ENCODE data around the gene YIPF7. TPM values are rescaled to one million over a fixed set of nuclear protein-coding genes. Genes with fewer than 3 reads are reported as not detected.
A peak's percentile ranks its signal among the peaks of the same experiment; 100 is the strongest.

YIPF7 gene
- total RNA-seq: not detected
- long read RNA-seq, donor 1, partial matches to known transcripts: 0 of 2 reads
- long read RNA-seq, donor 1, other reads (novel, unspliced or antisense): 2 of 2 reads
- long read RNA-seq, donor 2: 0 reads

- Histone ChIP-seq H3K4me1 (ENCODE audit: low read depth) (no peaks in the 10 kb centered on the region), H3K36me3 (ENCODE audit: low read depth) (no peaks in the 10 kb centered on the region), H3K4me3 (no peak within 1 kb of the TSS), H3K9me3 (no peaks in the 10 kb centered on the region)
- no peak for TF ChIP-seq CTCF (IDR thresholded peaks at IDR 0.05)
- intact Hi-C loops (cut with DNase I, micrococcal nuclease): no loop called here
- ATAC-seq: no peak
- no peak for DNase-seq
Observed at GRCh38 chr4:44651425-44651824, at the start of gene YIPF7. Gene YIPF7 (minus strand): TSS chr4:44651625. CDS start chr4:44650100, 1,525 bp downstream.

- no peaks in the 10 kb centered on the region for H3K36me3 ChIP-seq (ENCODE audit: low read depth)
- no peak overlapping the region for H3K4me3 ChIP-seq
- TF ChIP-seq CTCF (IDR thresholded peaks at IDR 0.05): no peak
- DNase-seq (no peak), ATAC-seq (no peak)
- no peaks in the 10 kb centered on the region for H3K4me1 ChIP-seq (ENCODE audit: low read depth)
- no peaks in the 10 kb centered on the region for H3K9me3 ChIP-seq
- intact Hi-C loops (cut with DNase I, micrococcal nuclease): no loop called here
Observed at GRCh38 chr4:44701037-44701436, 49.6 kb upstream of the YIPF7 start.

GRCh38 chr4:44700427-44700826 lies 49.0 kb upstream of the YIPF7 start:
- intact Hi-C loops (cut with DNase I, micrococcal nuclease): no loop called here
- H3K36me3 ChIP-seq (ENCODE audit: low read depth): no peaks in the 10 kb centered on the region
- DNase-seq: no peak
- H3K4me1 ChIP-seq (ENCODE audit: low read depth): no peaks in the 10 kb centered on the region
- no peak overlapping the region for H3K4me3 ChIP-seq
- no peaks in the 10 kb centered on the region for H3K9me3 ChIP-seq
- TF ChIP-seq CTCF (IDR thresholded peaks at IDR 0.05): no peak
- no peak for ATAC-seq

GRCh38 chr4:44684648-44685047 lies 33.2 kb upstream of the YIPF7 start:
- no peak for ATAC-seq
- no peak for TF ChIP-seq CTCF (IDR thresholded peaks at IDR 0.05)
- intact Hi-C loops (cut with DNase I, micrococcal nuclease): no loop called here

GRCh38 chr4:44679060-44679459 lies 27.6 kb upstream of the YIPF7 start:
- peaks cover 16% of the 10 kb centered on the region for H3K4me1 ChIP-seq (ENCODE audit: low read depth)
- intact Hi-C loops (cut with DNase I, micrococcal nuclease): no loop called here
- ATAC-seq (no peak), DNase-seq (no peak)
- no peaks in the 10 kb centered on the region for H3K36me3 ChIP-seq (ENCODE audit: low read depth)
- TF ChIP-seq CTCF (IDR thresholded peaks at IDR 0.05): no peak
- no peaks in the 10 kb centered on the region for H3K9me3 ChIP-seq
- peak overlapping the region; percentile 83 for H3K4me3 ChIP-seq

More at GRCh38 chr4:44684648-44685047, 33.2 kb upstream of the YIPF7 start:
- Histone ChIP-seq H3K9me3 (no peaks in the 10 kb centered on the region), H3K4me1 (ENCODE audit: low read depth) (peaks cover 12% of the 10 kb centered on the region), H3K4me3 (no peak overlapping the region), H3K36me3 (ENCODE audit: low read depth) (no peaks in the 10 kb centered on the region)
- no peak for DNase-seq
